Gastrocnemius medialis (tissue), 4 donors: ENCODE results near the gene HMG20A. TPM values are rescaled to one million over a fixed set of nuclear protein-coding genes. Genes with fewer than 3 reads are reported as not detected.

Source experiments
- ATAC-seq, 2 donors: fragments of 150-250 bp; one replicate each; pipeline ENCODE4 v1.9.1; 2016
- DNase-seq, 2 donors: peaks; one replicate each; pipeline ENCODE4 v3.0.0-alpha.2; 2019
- H3K27ac ChIP-seq, 4 donors: fragments of 200-600 bp; sonication (generic); 1 replicate in 1 of 4; 2 replicates in 3 of 4; pipeline ENCODE4 v1.5.1; 2016 to 2018; ENCODE audit warnings: mild to moderate bottlenecking in 2 of 4, moderate library complexity in 1 of 4
- H3K27me3 ChIP-seq, 3 donors: fragments of 200-600 bp; sonication (generic) in 2 of 3; 1 replicate in 1 of 3; 2 replicates in 2 of 3; pipeline versions ENCODE4 v1.5.1 to v1.6.0; 2016 to 2019; ENCODE audit warnings: mild to moderate bottlenecking in 1 of 3, moderate library complexity in 1 of 3
- H3K36me3 ChIP-seq, 2 donors: fragments of 200-600 bp; sonication (generic) in 1 of 2; one replicate each; pipeline ENCODE4 v1.5.1; 2017 to 2018
- H3K4me1 ChIP-seq, 2 donors: fragments of 200-600 bp; sonication (generic) in 1 of 2; one replicate each; pipeline ENCODE4 v1.5.1; 2016 to 2017; ENCODE audit warnings: mild to moderate bottlenecking in 2 of 2
- H3K4me3 ChIP-seq, 4 donors: fragments of 200-600 bp; sonication (generic) in 3 of 4; 1 replicate in 1 of 4; 2 replicates in 3 of 4; pipeline ENCODE4 v1.5.1; 2016 to 2019; ENCODE audit warnings: mild to moderate bottlenecking in 2 of 4
- H3K9me3 ChIP-seq, 3 donors: fragments of 200-600 bp; sonication (generic) in 2 of 3; 1 replicate in 1 of 3; 2 replicates in 2 of 3; pipeline ENCODE4 v1.5.1; 2016 to 2019
- CTCF ChIP-seq, 5 experiments: fragments of 450-650 bp in 3 of 5; fragments of 200-600 bp in 2 of 5; sonication (generic) in 2 of 5; IDR thresholded peaks in 4 of 5; conservative IDR thresholded peaks in 1 of 5; 1 replicate in 4 of 5; 2 replicates in 1 of 5; pipeline ENCODE4 v1.5.1; 2016 to 2019; ENCODE audit warnings: antibody characterized with exemption in 5 of 5, mild to moderate bottlenecking in 3 of 5, moderate library complexity in 3 of 5
- POLR2A ChIP-seq, 2 donors: fragments of 450-650 bp; IDR thresholded peaks; one replicate each; pipeline ENCODE4 v1.6.1; 2017; ENCODE audit warnings: antibody characterized with exemption in 2 of 2, mild to moderate bottlenecking in 2 of 2, moderate library complexity in 2 of 2
- in situ Hi-C, 4 donors: fragments of 200-750 bp; cut with MboI; loops; one replicate each; pipeline versions ENCODE4 v1.15.0 to v1.8.0; 2017; ENCODE audit warnings: low sequenced_read_pairs in 4 of 4
- intact Hi-C: fragments of 100-400 bp; cut with DNase I; formaldehyde crosslinking; loops from one replicate; pipeline ENCODE4 v1.15.1; 2023; ENCODE audit warnings: low total_unique reads
- total RNA-seq, 4 donors: library from RNA; depleted of rRNA; stranded (reverse); fragments of >200 nt; gene quantifications; one replicate each; pipeline versions ENCODE4 v1.1.0 to v1.2.3, GENCODE V29; 2016

The HMG20A gene
- total RNA-seq, 4 donors from 2014 or later = 17.7 to 39.6 (median 29.9) TPM

- no peaks in the 10 kb centered on the region for H3K9me3 ChIP-seq
- no peaks in the 10 kb centered on the region for H3K4me1 ChIP-seq
- DNase-seq (no peak), ATAC-seq (no peak)
- no peaks in the 10 kb centered on the region for H3K36me3 ChIP-seq
- intact Hi-C loops = no loop called here
- H3K27me3 ChIP-seq = no peaks in the 10 kb centered on the region
- in situ Hi-C loops = loop anchor here in 1 of 4 donors (25.0 kb wide), 1 partner anchor 420 kb away; no protein-coding TSS in a partner anchor
- no peak overlapping the region for H3K27ac ChIP-seq
- H3K4me3 ChIP-seq = no peak overlapping the region
- no peak for TF ChIP-seq CTCF (IDR thresholded peaks at IDR 0.05 in 4 of 5, conservative IDR thresholded peaks at IDR 0.05 in 1 of 5)
- no peak for TF ChIP-seq POLR2A (IDR thresholded peaks at IDR 0.05)
These were observed 111.5 kb downstream of the HMG20A start for GRCh38 chr15:77532067-77532710.

- H3K4me1 ChIP-seq = no peaks in the 10 kb centered on the region
- H3K9me3 ChIP-seq = no peaks in the 10 kb centered on the region
- DNase-seq (no peak), ATAC-seq (no peak)
- H3K36me3 ChIP-seq = no peaks in the 10 kb centered on the region
- TF ChIP-seq CTCF (IDR thresholded peaks at IDR 0.05 in 4 of 5, conservative IDR thresholded peaks at IDR 0.05 in 1 of 5) (no peak), POLR2A (IDR thresholded peaks at IDR 0.05) (no peak)
- H3K27ac ChIP-seq = no peak overlapping the region
- in situ Hi-C loops (loop anchor here in 1 of 4 donors (25.0 kb wide), 1 partner anchor 421 kb away; no protein-coding TSS in a partner anchor), intact Hi-C loops (no loop called here)
- no peaks in the 10 kb centered on the region for H3K27me3 ChIP-seq
- H3K4me3 ChIP-seq = no peak overlapping the region
These were observed 112.2 kb downstream of the HMG20A start for GRCh38 chr15:77532846-77533245.

GRCh38 chr15:77533578-77534430 lies 113.1 kb downstream of the HMG20A start:
- Histone ChIP-seq H3K4me3 (no peak overlapping the region), H3K27ac (no peak overlapping the region), H3K27me3 (no peaks in the 10 kb centered on the region), H3K36me3 (no peaks in the 10 kb centered on the region), H3K9me3 (no peaks in the 10 kb centered on the region), H3K4me1 (peaks cover 3% of the 10 kb centered on the region in 2 donors)
- ATAC-seq = no peak
- TF ChIP-seq CTCF (IDR thresholded peaks at IDR 0.05 in 4 of 5, conservative IDR thresholded peaks at IDR 0.05 in 1 of 5) (no peak), POLR2A (IDR thresholded peaks at IDR 0.05) (no peak)
- intact Hi-C loops = no loop called here
- DNase-seq = no peak
- in situ Hi-C loops = loop anchor here in 1 of 4 donors (25.0 kb wide), 1 partner anchor 422 kb away; no protein-coding TSS in a partner anchor

Other genes with a start within 250 kb of the HMG20A start
- 10 to 100 TPM; 17.8 to 21.9 (median 20.8) TPM for gene PEAK1, start 784 bp upstream of the HMG20A start, total RNA-seq
- gene LINGO1, start 212.0 kb downstream of the HMG20A start, total RNA-seq = 10 to 100 TPM in 1 of 4 donors, under 1 TPM in 1, not detected in 2; 0.94 to 12.8 TPM